Kidney epithelial cell (primary cell): ENCODE data around the gene SLC51B. TPM values are rescaled to one million over a fixed set of nuclear protein-coding genes. Genes with fewer than 3 reads are reported as not detected.
A peak's percentile ranks its signal among the peaks of the same experiment; 100 is the strongest.

Experiments used
- DNase-seq: peaks from one replicate; pipeline ENCODE4 v3.0.0-alpha.2; 2010; ENCODE audit warnings: low read depth
- H3K27me3 ChIP-seq: 2 replicates; pipeline ENCODE4 v1.6.0; 2011; ENCODE audit warnings: low read length; ENCODE audit not compliant: control insufficient read depth, insufficient read depth
- H3K36me3 ChIP-seq: 2 replicates; pipeline ENCODE4 v1.5.1; 2011; ENCODE audit warnings: low read length; ENCODE audit not compliant: control insufficient read depth, insufficient read depth
- H3K4me3 ChIP-seq: 2 replicates; pipeline ENCODE4 v1.5.1; 2011; ENCODE audit warnings: low read depth, mild to moderate bottlenecking, control low read depth, low read length
- total RNA-seq: library from RNA; depleted of rRNA; stranded (reverse); fragments of >200 nt; gene quantifications from 2 replicates; pipeline ENCODE4 v1.2.3, GENCODE V29; 2015
- TF ChIP-seq, protein P1 (sequence below): IDR thresholded peaks from 2 replicates; pipeline ENCODE4 v1.5.1; 2011; ENCODE audit warnings: mild to moderate bottlenecking, moderate library complexity, low read length, control low read depth, inconsistent platforms; ENCODE audit not compliant: insufficient read depth, poor library complexity, severe bottlenecking

SLC51B gene
- total RNA-seq, 1 donor from 2014 or later = not detected

DNA sequence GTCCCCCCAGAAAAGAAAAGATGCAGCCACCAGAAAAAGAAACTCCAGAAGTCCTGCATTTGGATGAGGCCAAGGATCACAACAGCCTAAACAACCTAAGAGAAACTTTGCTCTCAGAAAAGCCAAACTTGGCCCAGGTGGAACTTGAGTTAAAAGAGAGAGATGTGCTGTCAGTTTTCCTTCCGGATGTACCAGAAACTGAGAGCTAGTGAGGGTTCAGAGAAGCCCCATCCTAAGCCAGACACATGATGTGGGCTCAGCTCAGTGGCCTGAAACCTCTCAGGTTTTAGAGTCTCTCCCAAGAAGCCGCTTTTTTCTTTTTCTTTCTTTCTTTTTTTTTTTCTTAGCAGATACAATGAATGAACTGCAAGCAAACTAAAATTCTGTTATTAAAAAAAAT is 7.8 kb downstream of the SLC51B start:
- TF ChIP-seq, protein P1, sequence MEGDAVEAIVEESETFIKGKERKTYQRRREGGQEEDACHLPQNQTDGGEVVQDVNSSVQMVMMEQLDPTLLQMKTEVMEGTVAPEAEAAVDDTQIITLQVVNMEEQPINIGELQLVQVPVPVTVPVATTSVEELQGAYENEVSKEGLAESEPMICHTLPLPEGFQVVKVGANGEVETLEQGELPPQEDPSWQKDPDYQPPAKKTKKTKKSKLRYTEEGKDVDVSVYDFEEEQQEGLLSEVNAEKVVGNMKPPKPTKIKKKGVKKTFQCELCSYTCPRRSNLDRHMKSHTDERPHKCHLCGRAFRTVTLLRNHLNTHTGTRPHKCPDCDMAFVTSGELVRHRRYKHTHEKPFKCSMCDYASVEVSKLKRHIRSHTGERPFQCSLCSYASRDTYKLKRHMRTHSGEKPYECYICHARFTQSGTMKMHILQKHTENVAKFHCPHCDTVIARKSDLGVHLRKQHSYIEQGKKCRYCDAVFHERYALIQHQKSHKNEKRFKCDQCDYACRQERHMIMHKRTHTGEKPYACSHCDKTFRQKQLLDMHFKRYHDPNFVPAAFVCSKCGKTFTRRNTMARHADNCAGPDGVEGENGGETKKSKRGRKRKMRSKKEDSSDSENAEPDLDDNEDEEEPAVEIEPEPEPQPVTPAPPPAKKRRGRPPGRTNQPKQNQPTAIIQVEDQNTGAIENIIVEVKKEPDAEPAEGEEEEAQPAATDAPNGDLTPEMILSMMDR = no peak
- no peak for DNase-seq
- no peaks in the 10 kb centered on the region for H3K36me3 ChIP-seq

DNA sequence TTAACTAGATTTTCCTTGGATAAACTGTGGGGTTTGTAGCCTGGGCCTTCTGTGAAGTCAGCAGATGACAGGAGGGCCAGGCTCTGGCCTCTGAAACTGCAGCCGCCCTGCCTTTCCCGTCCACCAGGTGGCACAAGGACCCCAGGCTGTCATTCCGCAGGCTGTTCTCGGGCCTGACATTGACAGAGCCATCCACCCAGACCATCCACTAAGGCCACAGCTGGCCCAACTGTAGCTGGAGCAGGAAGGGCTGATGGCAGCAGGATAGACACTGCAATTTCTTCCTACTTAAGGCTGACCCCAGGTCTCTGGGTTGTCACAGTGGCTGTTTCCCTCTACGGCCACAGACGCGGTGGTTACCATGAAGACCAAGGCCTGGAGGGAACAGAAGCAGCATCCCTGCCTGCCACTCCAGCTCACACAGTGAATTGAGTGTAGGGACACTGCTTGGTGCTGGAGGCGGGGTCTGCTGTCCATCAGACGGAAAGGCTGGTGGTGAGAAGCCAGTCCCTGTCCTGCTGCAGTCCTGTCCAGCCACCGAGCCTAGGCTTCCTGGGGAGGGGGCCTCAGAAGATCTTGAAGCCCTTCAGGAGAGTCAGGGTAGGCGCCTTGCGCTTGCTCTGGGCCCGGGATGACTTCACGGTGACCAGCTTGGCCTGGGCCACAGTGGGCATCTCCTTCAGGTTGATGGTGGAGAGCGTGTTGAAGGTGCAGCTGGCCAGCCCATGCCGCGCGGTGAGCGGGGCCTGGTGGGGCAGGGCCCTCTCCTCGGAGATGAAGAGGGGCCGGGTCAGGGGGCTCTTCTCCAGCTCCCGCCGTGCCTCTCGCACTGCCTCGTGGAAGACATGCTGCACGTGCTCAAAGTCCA is 9.4 kb downstream of the SLC51B start:
- Histone ChIP-seq H3K4me3 (no peak overlapping the region), H3K36me3 (no peaks in the 10 kb centered on the region), H3K27me3 (peaks cover 17% of the 10 kb centered on the region)
- DNase-seq = no peak
- TF ChIP-seq, protein P1 = peak; percentile 99

More for the DNA sequence above, 7.8 kb downstream of the SLC51B start:
- Histone ChIP-seq H3K4me3 (no peak overlapping the region), H3K27me3 (peaks cover 5% of the 10 kb centered on the region)

GRCh38 chr15:65055201-65055870 is 10.1 kb downstream of the SLC51B start:
- TF ChIP-seq, protein P1 = no peak
- no peak for DNase-seq
- Histone ChIP-seq H3K4me3 (no peak overlapping the region), H3K27me3 (peaks cover 14% of the 10 kb centered on the region), H3K36me3 (no peaks in the 10 kb centered on the region)

DNA sequence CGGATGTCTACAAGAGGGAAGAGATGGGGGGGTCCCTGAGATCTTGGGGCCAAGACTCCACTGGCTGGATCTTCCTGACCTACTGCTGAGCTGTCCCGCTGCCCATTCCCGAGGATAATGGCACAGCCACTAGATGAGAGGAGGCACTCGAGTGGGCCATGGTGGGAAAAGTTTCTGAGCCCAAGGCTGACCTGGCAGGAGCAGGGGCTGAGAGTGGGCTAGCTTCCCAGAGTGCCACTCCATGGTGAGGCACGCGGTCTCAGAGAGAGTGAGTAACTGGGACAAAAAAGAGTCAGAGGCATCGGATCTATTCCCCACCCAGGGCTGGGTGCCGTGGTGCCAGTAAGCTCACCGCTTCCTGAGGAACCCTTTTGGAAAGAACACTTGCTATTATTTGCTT is 10.9 kb downstream of the SLC51B start:
- TF ChIP-seq, protein P1 = no peak
- H3K4me3 ChIP-seq = no peak overlapping the region
- no peak for DNase-seq

GRCh38 chr15:65056868-65057548 is 11.8 kb downstream of the SLC51B start:
- peaks cover 21% of the 10 kb centered on the region for H3K27me3 ChIP-seq
- peak; percentile 93 for DNase-seq
- H3K36me3 ChIP-seq = no peaks in the 10 kb centered on the region
- TF ChIP-seq, protein P1 = no peak
- H3K4me3 ChIP-seq = no peak overlapping the region

More for the DNA sequence above, 10.9 kb downstream of the SLC51B start:
- no peaks in the 10 kb centered on the region for H3K36me3 ChIP-seq
- H3K27me3 ChIP-seq = peaks cover 22% of the 10 kb centered on the region
